BJ (cell line): Measurements from ENCODE around the gene SLC17A3. TPM values are rescaled to one million over a fixed set of nuclear protein-coding genes. Genes with fewer than 3 reads are reported as not detected.

Experiments
- CTCF ChIA-PET: fragments of 350-600 bp; formaldehyde crosslinking; extraction: SDS; loops from one replicate; lab custom pipeline; 2021; ENCODE audit warnings: antibody characterized with exemption, inconsistent platforms; lab: Yijun Ruan, JAX
- POLR2A ChIA-PET: fragments of 300-600 bp; sonication (Branson Sonifier 250); formaldehyde crosslinking; extraction: SDS; loops from one replicate; lab custom pipeline; 2021; ENCODE audit warnings: antibody characterized with exemption; lab: Charles Lee
- DNase-seq: peaks from one replicate; pipeline ENCODE4 v3.0.0-alpha.2; 2011; ENCODE audit warnings: low read depth
- H3K27me3 ChIP-seq: 2 replicates; pipeline ENCODE4 v1.6.0; 2011; ENCODE audit warnings: low read length; ENCODE audit not compliant: control insufficient read depth, insufficient read depth
- H3K36me3 ChIP-seq: 2 replicates; pipeline ENCODE4 v1.5.1; 2011; ENCODE audit warnings: low read length; ENCODE audit not compliant: control insufficient read depth, insufficient read depth
- H3K4me3 ChIP-seq: 2 replicates; pipeline ENCODE4 v1.5.1; 2011; ENCODE audit warnings: low read depth, mild to moderate bottlenecking, control low read depth, low read length
- polyA plus RNA-seq: library from polyadenylated mRNA; depleted of rRNA; stranded (reverse); fragments of >200 nt; gene quantifications from 2 replicates; pipeline ENCODE4 v1.2.3, GENCODE V29; 2011
- TF ChIP-seq, protein P1 (sequence below): IDR thresholded peaks from 2 replicates; pipeline ENCODE4 v1.5.1; 2011; ENCODE audit warnings: low read depth, mild to moderate bottlenecking, control low read depth, inconsistent platforms, low read length, moderate library complexity; ENCODE audit not compliant: insufficient read depth

The SLC17A3 gene
- polyA plus RNA-seq, 1 experiment = not detected

DNA sequence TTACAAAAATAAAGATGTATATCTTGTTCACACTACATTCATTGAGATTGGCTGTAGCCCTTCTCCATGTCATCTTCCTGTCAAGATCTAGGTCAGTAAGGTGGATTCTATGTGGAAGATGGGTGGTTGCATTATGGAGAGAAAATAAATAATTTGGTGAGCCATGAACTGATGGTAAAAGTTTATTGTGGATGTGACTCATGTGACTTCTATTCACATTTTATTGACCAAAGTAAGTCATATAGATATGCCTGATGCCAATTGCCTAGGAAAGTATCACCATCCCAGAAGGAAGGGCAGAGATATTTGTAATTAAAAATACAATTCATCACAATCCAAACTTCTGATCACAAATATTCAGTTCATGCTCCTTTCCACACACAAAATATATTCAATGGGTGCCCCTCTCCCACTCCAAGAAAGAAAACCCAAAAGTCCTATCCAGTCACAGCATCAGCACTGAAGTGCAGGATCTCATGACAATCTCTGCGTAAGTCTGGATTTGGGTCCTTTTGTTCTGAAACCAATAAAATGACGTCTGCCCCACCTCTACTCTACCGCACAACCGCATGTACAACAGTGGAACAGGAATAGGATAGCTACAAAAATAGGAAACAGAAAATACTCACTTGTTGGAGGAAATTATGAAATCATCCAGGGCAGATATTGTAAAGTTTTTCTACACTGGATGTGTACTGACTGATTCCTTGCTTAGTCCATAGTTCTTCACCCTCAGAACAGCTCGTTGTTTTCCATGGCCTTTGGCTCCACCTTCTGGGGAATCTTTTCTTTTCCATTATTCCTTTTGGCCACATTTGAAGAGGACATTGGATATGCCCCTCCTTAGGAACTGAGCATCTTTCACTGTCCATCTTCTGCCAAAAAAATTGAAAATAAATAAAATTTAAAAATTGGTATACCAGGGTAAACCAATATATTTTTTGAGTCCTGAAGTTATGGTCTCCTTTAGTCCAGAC, 16.1 kb upstream of the SLC17A3 start:
- no peak for DNase-seq
- Histone ChIP-seq H3K4me3 (no peak overlapping the region), H3K36me3 (no peaks in the 10 kb centered on the region), H3K27me3 (no peaks in the 10 kb centered on the region; the same call in 1 of the 2 replicates)
- CTCF ChIA-PET = interaction anchor here (0.7 to 5.4 kb wide), 6 partner anchors 10 to 278 kb away, joined by 3 to 31 read pairs (median 8); no protein-coding TSS in a partner anchor
- TF ChIP-seq, protein P1, sequence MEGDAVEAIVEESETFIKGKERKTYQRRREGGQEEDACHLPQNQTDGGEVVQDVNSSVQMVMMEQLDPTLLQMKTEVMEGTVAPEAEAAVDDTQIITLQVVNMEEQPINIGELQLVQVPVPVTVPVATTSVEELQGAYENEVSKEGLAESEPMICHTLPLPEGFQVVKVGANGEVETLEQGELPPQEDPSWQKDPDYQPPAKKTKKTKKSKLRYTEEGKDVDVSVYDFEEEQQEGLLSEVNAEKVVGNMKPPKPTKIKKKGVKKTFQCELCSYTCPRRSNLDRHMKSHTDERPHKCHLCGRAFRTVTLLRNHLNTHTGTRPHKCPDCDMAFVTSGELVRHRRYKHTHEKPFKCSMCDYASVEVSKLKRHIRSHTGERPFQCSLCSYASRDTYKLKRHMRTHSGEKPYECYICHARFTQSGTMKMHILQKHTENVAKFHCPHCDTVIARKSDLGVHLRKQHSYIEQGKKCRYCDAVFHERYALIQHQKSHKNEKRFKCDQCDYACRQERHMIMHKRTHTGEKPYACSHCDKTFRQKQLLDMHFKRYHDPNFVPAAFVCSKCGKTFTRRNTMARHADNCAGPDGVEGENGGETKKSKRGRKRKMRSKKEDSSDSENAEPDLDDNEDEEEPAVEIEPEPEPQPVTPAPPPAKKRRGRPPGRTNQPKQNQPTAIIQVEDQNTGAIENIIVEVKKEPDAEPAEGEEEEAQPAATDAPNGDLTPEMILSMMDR = peak; percentile 49
- POLR2A ChIA-PET = no interaction called here

DNA sequence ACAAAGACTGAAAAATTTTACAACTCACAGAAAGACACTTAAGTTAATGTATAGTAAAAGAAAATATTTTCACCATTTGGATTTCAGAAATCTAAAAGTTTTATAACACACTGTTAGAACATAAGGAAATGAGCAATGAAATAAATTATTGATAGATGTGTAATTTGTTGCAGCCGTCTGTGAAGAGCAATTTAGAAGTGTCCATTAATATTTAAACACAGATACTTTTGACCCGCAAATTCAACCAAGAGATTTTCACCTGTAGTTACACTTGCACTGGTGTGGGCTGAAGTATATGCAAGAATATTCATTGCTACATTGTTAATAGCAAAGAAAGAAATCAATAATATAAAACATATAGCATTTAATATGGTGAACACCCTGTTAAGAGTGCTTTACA, 14.6 kb upstream of the SLC17A3 start:
- Histone ChIP-seq H3K4me3 (no peak overlapping the region), H3K36me3 (no peaks in the 10 kb centered on the region), H3K27me3 (no peaks in the 10 kb centered on the region; the same call in 1 of the 2 replicates)
- CTCF ChIA-PET = interaction anchor here (5.4 kb wide), 1 partner anchor 100 kb away, joined by 31 read pairs; no protein-coding TSS in a partner anchor
- POLR2A ChIA-PET = no interaction called here
- no peak for DNase-seq
- TF ChIP-seq, protein P1 = no peak

DNA sequence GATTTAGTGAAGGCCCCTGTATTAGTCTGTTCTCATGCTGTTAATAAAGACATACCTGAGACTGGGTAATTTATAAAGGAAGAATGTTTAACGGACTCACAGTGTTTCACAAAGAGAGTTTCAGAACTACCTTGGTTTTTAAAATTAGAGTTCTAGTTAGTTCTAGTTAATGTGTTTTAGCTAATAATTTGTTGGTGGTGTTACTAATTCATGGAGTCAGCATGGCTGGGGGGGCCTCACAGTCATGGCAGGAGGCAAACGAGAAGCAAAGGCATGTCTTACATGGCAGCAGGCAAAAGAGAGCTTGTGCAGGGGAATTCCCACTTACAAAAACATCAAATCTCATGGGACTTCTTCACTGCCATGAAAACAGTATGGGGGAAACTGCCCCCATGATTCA, 12.0 kb upstream of the SLC17A3 start:
- ChIA-PET CTCF (interaction anchor here (0.8 kb wide), 2 partner anchors 98 to 167 kb away, joined by 3 read pairs; no protein-coding TSS in a partner anchor), POLR2A (no interaction called here)
- no peak for DNase-seq
- H3K4me3 ChIP-seq = no peak overlapping the region
- TF ChIP-seq, protein P1 = no peak
- no peaks in the 10 kb centered on the region for H3K36me3 ChIP-seq
- no peaks in the 10 kb centered on the region for H3K27me3 ChIP-seq

DNA sequence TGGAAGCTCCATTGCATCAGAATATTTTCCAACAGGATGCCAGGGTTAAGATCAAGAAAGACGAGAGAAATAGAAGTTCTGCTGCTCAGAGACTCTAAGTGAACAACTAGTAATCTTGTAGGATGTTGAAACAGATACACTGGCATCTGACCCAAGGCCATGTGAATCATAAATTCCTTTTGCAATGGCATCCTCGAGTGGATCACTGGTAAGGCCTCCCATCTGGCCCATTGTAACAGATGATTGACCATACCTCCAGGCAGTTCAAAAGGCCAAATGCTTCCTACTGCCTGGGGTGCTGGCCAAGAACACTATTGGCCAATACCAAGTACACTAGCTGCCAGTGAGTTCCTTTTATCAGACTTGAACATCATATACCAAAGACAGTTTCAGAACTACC, 9.9 kb upstream of the SLC17A3 start:
- TF ChIP-seq, protein P1 = no peak
- DNase-seq = no peak
- POLR2A ChIA-PET = no interaction called here
- H3K27me3 ChIP-seq = no peaks in the 10 kb centered on the region
- CTCF ChIA-PET = interaction anchor here (0.6 kb wide), 1 partner anchor 74 kb away, joined by 3 read pairs; no protein-coding TSS in a partner anchor
- H3K4me3 ChIP-seq = no peak overlapping the region
- H3K36me3 ChIP-seq = no peaks in the 10 kb centered on the region

DNA sequence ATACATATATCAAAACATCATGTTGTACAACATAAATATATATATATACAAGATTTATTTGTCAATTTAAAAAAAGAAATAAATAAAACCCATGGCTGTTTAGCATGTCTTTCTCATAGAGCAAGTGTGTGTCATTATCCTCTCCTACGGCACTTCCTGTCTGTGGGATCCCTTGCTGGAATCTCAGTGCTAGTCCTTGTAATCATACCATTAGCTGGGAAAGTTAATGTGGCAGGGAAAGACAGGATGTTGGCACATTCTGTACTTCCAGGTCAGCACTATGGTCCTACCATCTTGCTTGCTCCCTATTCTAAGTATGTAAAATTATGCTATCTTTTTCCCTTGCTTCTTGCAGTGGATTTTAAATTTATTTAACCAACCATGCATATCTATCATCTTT, 9.5 kb upstream of the SLC17A3 start:
- no peaks in the 10 kb centered on the region for H3K27me3 ChIP-seq
- ChIA-PET POLR2A (no interaction called here), CTCF (interaction anchor here (0.6 kb wide), 1 partner anchor 74 kb away, joined by 3 read pairs; no protein-coding TSS in a partner anchor)
- TF ChIP-seq, protein P1 = no peak
- no peaks in the 10 kb centered on the region for H3K36me3 ChIP-seq
- H3K4me3 ChIP-seq = no peak overlapping the region
- no peak for DNase-seq
